HepG2 (cell line): ENCODE data around the gene IL17RC. TPM values are rescaled to one million over a fixed set of nuclear protein-coding genes. Genes with fewer than 3 reads are reported as not detected.

Experiments used
- ASH2L ChIP-seq: fragments of 300-600, 200-600 bp; sonication (generic); IDR thresholded peaks from 2 replicates; pipeline ENCODE4 v1.7.0; 2017; ENCODE audit warnings: low read depth, mild to moderate bottlenecking, moderate library complexity, mixed read lengths, low read length; ENCODE audit not compliant: insufficient read length
- BRD4 ChIP-seq: sonication (generic); formaldehyde crosslinking; IDR thresholded peaks from 2 replicates; pipeline ENCODE4 v1.4.0; 2020; ENCODE audit warnings: missing genetic modification reagents
- CEBPB ChIP-seq: IDR thresholded peaks from 2 replicates; pipeline ENCODE4 v1.6.1; 2011; ENCODE audit warnings: low read depth, low read length, improper control_type of control experiment, borderline replicate concordance
- GTF3A ChIP-seq: sonication (generic); formaldehyde crosslinking; conservative IDR thresholded peaks from 2 replicates; pipeline ENCODE4 v1.4.0; 2020; ENCODE audit warnings: mild to moderate bottlenecking, missing genetic modification reagents
- KLF15 ChIP-seq: sonication (generic); formaldehyde crosslinking; IDR thresholded peaks from 2 replicates; pipeline ENCODE4 v1.8.1; 2023; ENCODE audit warnings: borderline replicate concordance, mild to moderate bottlenecking, inconsistent platforms, missing genetic modification reagents, mixed read lengths
- MAFG ChIP-seq: sonication (generic); formaldehyde crosslinking; IDR thresholded peaks from 2 replicates; pipeline ENCODE4 v1.5.1; 2020; ENCODE audit warnings: mild to moderate bottlenecking, missing genetic modification reagents
- MED13 ChIP-seq: sonication (generic); formaldehyde crosslinking; IDR thresholded peaks from 2 replicates; pipeline ENCODE4 v1.5.0; 2020; ENCODE audit warnings: missing genetic modification reagents
- MZF1 ChIP-seq: sonication (generic); formaldehyde crosslinking; IDR thresholded peaks from 2 replicates; pipeline ENCODE4 v1.8.1; 2023; ENCODE audit warnings: mild to moderate bottlenecking, missing genetic modification reagents, borderline replicate concordance
- PAX8 ChIP-seq: sonication (generic); formaldehyde crosslinking; IDR thresholded peaks from 2 replicates; pipeline ENCODE4 v1.8.0; 2022; ENCODE audit warnings: mild to moderate bottlenecking, missing genetic modification reagents, borderline replicate concordance
- SMAD1 ChIP-seq: sonication (generic); formaldehyde crosslinking; IDR thresholded peaks from 2 replicates; pipeline ENCODE4 v1.4.0; 2020; ENCODE audit warnings: missing genetic modification reagents, low read depth, mild to moderate bottlenecking, borderline replicate concordance
- THRA ChIP-seq: sonication (generic); formaldehyde crosslinking; IDR thresholded peaks from 2 replicates; pipeline ENCODE4 v1.4.0; 2020; ENCODE audit warnings: missing genetic modification reagents, borderline replicate concordance
- YY1 ChIP-seq: IDR thresholded peaks from 2 replicates; pipeline ENCODE4 v1.6.1; 2011; ENCODE audit warnings: low read length, low read depth, moderate library complexity, mild to moderate bottlenecking; ENCODE audit not compliant: insufficient read depth, insufficient replicate concordance
- ZFP91 ChIP-seq: sonication (generic); formaldehyde crosslinking; IDR thresholded peaks from 2 replicates; pipeline ENCODE4 v1.9.0; 2022; ENCODE audit warnings: missing genetic modification reagents, mild to moderate bottlenecking, borderline replicate concordance
- ZNF326 ChIP-seq: sonication (generic); formaldehyde crosslinking; IDR thresholded peaks from 2 replicates; pipeline ENCODE4 v1.4.0; 2020; ENCODE audit warnings: missing genetic modification reagents, borderline replicate concordance
- ZNF503 ChIP-seq: sonication (generic); formaldehyde crosslinking; IDR thresholded peaks from 2 replicates; pipeline ENCODE4 v1.4.0; 2020; ENCODE audit warnings: missing genetic modification reagents
- ZNF510 ChIP-seq: sonication (generic); formaldehyde crosslinking; IDR thresholded peaks from 2 replicates; pipeline ENCODE4 v1.4.0; 2020; ENCODE audit warnings: low read depth, mild to moderate bottlenecking, missing genetic modification reagents
- ZNF878 ChIP-seq: sonication (generic); formaldehyde crosslinking; IDR thresholded peaks from 2 replicates; pipeline ENCODE4 v1.8.1; 2023; ENCODE audit warnings: mild to moderate bottlenecking, missing genetic modification reagents, moderate library complexity
- polyA plus RNA-seq, 8 experiments: library from polyadenylated mRNA; depleted of rRNA in 3 of 8; stranded (reverse) in 7 of 8; unstranded in 1 of 8; fragments of >200 nt; fragmentation: Illumina TruSeq in 4 of 8; extraction: Trizol in 4 of 8; gene quantifications; 2 replicates each; pipeline versions ENCODE4 v1.2.1 to v1.2.3, GENCODE V29; 2011 to 2016; ENCODE audit warnings: low read depth in 4 of 8, missing spikeins in 1 of 8, mixed read lengths in 1 of 8; ENCODE audit not compliant: insufficient read depth in 1 of 8
- total RNA-seq, 5 experiments: library from RNA; depleted of rRNA; stranded (reverse); fragments of >200 nt; fragmentation: Illumina TruSeq; extraction: Trizol; gene quantifications; 2 replicates each; pipeline ENCODE4 v1.2.3, GENCODE V29; 2016; ENCODE audit warnings: low read depth in 1 of 5
- TF ChIP-seq, protein P1 (sequence below): sonication (generic); formaldehyde crosslinking; IDR thresholded peaks from 2 replicates; pipeline ENCODE4 v1.4.0; 2020; ENCODE audit warnings: mild to moderate bottlenecking, low read depth, missing genetic modification reagents
- TF ChIP-seq, protein P2 (sequence below): IDR thresholded peaks from 2 replicates; pipeline ENCODE4 v1.6.1; 2016; ENCODE audit warnings: missing genetic modification reagents, missing compliant biosample characterization

Gene IL17RC
- total and polyA plus RNA-seq, 2 of the 13 experiments (the other 11 are each of a cell fraction or from before 2014, with no cell fraction given) = 20.7 to 24.0 TPM

GRCh38 chr3:9915254-9916141 lies 1.4 kb upstream of the IL17RC start (continued):
- TF ChIP-seq MAFG (CRISPR knock-in tag) = no peak
- TF ChIP-seq ZNF503 (CRISPR knock-in tag) = peak; percentile 21; the same call in 1 of the 2 replicates
- TF ChIP-seq, protein P1, sequence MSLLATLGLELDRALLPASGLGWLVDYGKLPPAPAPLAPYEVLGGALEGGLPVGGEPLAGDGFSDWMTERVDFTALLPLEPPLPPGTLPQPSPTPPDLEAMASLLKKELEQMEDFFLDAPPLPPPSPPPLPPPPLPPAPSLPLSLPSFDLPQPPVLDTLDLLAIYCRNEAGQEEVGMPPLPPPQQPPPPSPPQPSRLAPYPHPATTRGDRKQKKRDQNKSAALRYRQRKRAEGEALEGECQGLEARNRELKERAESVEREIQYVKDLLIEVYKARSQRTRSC (CRISPR knock-in tag) = no peak
- no peak for TF ChIP-seq SMAD1 (CRISPR knock-in tag)
- TF ChIP-seq BRD4 (CRISPR knock-in tag) = peak; percentile 28; the same call in 1 of the 2 replicates
- peak; percentile 85; the same call in 1 of the 2 replicates for TF ChIP-seq KLF15 (CRISPR knock-in tag)
- no peak for TF ChIP-seq ZNF326 (CRISPR knock-in tag)
- TF ChIP-seq PAX8 (CRISPR knock-in tag) = no peak
- TF ChIP-seq ZFP91 = peak; percentile 46
- TF ChIP-seq ZNF878 (CRISPR knock-in tag) = no peak
- no peak for TF ChIP-seq MZF1 (CRISPR knock-in tag)
- no peak for TF ChIP-seq GTF3A
- no peak for TF ChIP-seq CEBPB
- peak; percentile 35; the same call in 1 of the 2 replicates for TF ChIP-seq MED13
- no peak for TF ChIP-seq ZNF510 (CRISPR knock-in tag)
- TF ChIP-seq THRA (CRISPR knock-in tag) = 0 out of 2 replicates have a peak, but pooled peaks have one; percentile 44
- peak; percentile 70 for TF ChIP-seq ASH2L
- TF ChIP-seq YY1 = peak; percentile 57
- TF ChIP-seq, protein P2, sequence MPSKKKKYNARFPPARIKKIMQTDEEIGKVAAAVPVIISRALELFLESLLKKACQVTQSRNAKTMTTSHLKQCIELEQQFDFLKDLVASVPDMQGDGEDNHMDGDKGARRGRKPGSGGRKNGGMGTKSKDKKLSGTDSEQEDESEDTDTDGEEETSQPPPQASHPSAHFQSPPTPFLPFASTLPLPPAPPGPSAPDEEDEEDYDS (CRISPR knock-in tag) = peak; percentile 37; the same call in 1 of the 2 replicates
